GM19468 (cell line): ENCODE data around the gene PPP4R3A.
"Not testable (repeated sequence)": the region's sequence is repeated elsewhere in the genome, so short reads cannot be mapped to it uniquely, and the experiment has no call there.

Source experiments
- ATAC-seq: cut with Tn5 transposase; IDR thresholded peaks from one replicate; pipeline ENCODE4 v1.9.1; 2021; ENCODE audit warnings: mild to moderate bottlenecking, moderate library complexity, moderate number of reproducible peaks; ENCODE audit not compliant: unreplicated experiment; ENCODE audit errors: extremely low read depth

The PPP4R3A gene

GRCh38 chr14:91453744-91454143, 56.4 kb downstream of the PPP4R3A start:
- ATAC-seq = no peak

- ATAC-seq = no peak
Measured at GRCh38 chr14:91444335-91445020, 65.6 kb downstream of the PPP4R3A start.

GRCh38 chr14:91439345-91439744, 70.8 kb downstream of the PPP4R3A start:
- no peak for ATAC-seq

- ATAC-seq = no peak
Measured at GRCh38 chr14:91438845-91439244, 71.3 kb downstream of the PPP4R3A start.

GRCh38 chr14:91436266-91436665, 73.8 kb downstream of the PPP4R3A start:
- not testable (repeated sequence) for ATAC-seq

GRCh38 chr14:91429385-91429784, 80.7 kb downstream of the PPP4R3A start:
- ATAC-seq = no peak

- ATAC-seq = not testable (repeated sequence)
Measured at GRCh38 chr14:91428931-91429330, 81.2 kb downstream of the PPP4R3A start.

GRCh38 chr14:91425531-91425944, 84.6 kb downstream of the PPP4R3A start:
- not testable (repeated sequence) for ATAC-seq

GRCh38 chr14:91424813-91425530, 85.1 kb downstream of the PPP4R3A start:
- no peak for ATAC-seq

- no peak for ATAC-seq
Measured at GRCh38 chr14:91420686-91421085, 89.4 kb downstream of the PPP4R3A start.

GRCh38 chr14:91419451-91419850, 90.7 kb downstream of the PPP4R3A start:
- no peak for ATAC-seq

- no peak for ATAC-seq
Measured at GRCh38 chr14:91419044-91419397, 91.1 kb downstream of the PPP4R3A start.

GRCh38 chr14:91418387-91419043, 91.6 kb downstream of the PPP4R3A start:
- ATAC-seq = no peak

- peak; percentile 22 for ATAC-seq
Measured at GRCh38 chr14:91417983-91418386, 92.1 kb downstream of the PPP4R3A start.

- peak; percentile 24 for ATAC-seq
Measured at GRCh38 chr14:91417120-91417982, 92.8 kb downstream of the PPP4R3A start, which contains the start of gene CCDC88C. TSS of gene CCDC88C (minus strand) at chr14:91417820. CDS start at chr14:91417690, 130 bp downstream.

GRCh38 chr14:91416744-91417119, 93.4 kb downstream of the PPP4R3A start:
- no peak for ATAC-seq

GRCh38 chr14:91415794-91416743, 94.0 kb downstream of the PPP4R3A start:
- ATAC-seq = peak; percentile 36

GRCh38 chr14:91414475-91414833, 95.7 kb downstream of the PPP4R3A start:
- no peak for ATAC-seq
